C4-2B (cell line): ENCODE results near the gene CAMTA1.

Source experiments
- ZFX ChIP-seq: fragments of 450-650 bp; IDR thresholded peaks from 2 replicates; pipeline ENCODE4 v1.6.1; 2017
- TF ChIP-seq, protein P1 (sequence below): fragments of 450-650 bp; conservative IDR thresholded peaks from 2 replicates; pipeline ENCODE4 v1.5.1; 2017; ENCODE audit warnings: mild to moderate bottlenecking

GRCh38 chr1:7442918-7443317, 657.7 kb downstream of the CAMTA1 start:
- TF ChIP-seq, protein P1, sequence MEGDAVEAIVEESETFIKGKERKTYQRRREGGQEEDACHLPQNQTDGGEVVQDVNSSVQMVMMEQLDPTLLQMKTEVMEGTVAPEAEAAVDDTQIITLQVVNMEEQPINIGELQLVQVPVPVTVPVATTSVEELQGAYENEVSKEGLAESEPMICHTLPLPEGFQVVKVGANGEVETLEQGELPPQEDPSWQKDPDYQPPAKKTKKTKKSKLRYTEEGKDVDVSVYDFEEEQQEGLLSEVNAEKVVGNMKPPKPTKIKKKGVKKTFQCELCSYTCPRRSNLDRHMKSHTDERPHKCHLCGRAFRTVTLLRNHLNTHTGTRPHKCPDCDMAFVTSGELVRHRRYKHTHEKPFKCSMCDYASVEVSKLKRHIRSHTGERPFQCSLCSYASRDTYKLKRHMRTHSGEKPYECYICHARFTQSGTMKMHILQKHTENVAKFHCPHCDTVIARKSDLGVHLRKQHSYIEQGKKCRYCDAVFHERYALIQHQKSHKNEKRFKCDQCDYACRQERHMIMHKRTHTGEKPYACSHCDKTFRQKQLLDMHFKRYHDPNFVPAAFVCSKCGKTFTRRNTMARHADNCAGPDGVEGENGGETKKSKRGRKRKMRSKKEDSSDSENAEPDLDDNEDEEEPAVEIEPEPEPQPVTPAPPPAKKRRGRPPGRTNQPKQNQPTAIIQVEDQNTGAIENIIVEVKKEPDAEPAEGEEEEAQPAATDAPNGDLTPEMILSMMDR = no peak
- no peak for TF ChIP-seq ZFX
